GM19397 (cell line): Measurements from ENCODE around the gene ZNF397.
A peak's percentile ranks its signal among the peaks of the same experiment; 100 is the strongest.

ENCODE experiments used
- ATAC-seq: cut with Tn5 transposase; IDR thresholded peaks from one replicate; pipeline ENCODE4 v1.9.1; 2021; ENCODE audit warnings: mild to moderate bottlenecking, moderate library complexity; ENCODE audit not compliant: unreplicated experiment

Gene ZNF397

GRCh38 chr18:35290094-35290735, 49.4 kb downstream of the ZNF397 start, which contains the start of gene ZSCAN30:
TSS of gene ZSCAN30 (minus strand) at chr18:35290229. CDS start at chr18:35264352, 25,877 bp downstream.
- peak; percentile 95 for ATAC-seq

- no peak for ATAC-seq
Measured at GRCh38 chr18:35291166-35291565, 50.3 kb downstream of the ZNF397 start.

DNA sequence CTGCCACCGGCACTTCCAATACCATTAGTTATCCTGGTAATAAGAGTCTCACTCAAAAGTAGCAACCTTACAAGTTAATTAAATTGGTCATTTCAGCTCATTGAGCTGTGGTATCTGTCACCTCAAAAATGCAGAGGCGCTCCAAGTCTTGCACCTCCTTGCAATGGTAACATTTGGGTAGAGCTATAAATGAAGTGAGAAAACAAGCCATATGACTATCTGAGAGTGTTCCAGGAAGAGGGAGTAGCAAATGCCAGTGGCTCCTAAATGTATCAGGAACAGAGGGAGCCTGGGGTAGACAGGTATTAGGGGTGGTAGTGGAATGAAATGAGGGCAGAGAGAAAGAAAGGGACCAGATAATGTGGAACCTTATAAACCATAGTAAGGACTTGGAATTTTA, 55.2 kb downstream of the ZNF397 start:
- ATAC-seq, result no peak

GRCh38 chr18:35303610-35304009, 62.8 kb downstream of the ZNF397 start:
- ATAC-seq, result no peak

DNA sequence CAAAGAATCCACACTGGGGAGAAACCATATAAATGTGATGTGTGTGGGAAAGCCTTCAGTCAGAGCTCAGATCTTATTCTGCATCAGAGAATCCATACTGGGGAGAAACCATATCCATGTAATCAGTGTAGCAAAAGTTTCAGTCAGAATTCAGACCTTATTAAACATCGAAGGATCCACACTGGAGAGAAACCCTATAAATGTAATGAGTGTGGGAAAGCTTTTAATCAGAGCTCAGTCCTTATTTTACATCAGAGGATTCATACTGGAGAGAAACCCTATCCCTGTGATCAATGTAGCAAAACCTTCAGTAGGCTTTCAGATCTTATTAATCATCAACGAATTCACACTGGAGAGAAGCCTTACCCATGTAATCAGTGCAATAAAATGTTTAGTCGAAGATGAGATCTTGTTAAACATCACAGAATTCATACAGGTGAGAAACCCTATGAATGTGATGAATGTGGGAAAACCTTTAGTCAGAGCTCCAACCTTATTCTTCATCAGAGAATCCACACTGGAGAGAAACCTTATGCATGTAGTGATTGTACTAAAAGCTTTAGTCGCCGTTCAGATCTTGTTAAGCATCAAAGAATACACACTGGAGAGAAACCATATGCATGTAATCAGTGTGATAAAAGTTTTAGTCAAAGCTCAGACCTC, 65.9 kb downstream of the ZNF397 start:
- no peak for ATAC-seq
